Measurements from ENCODE around the gene LMO2. TPM values are rescaled to one million over a fixed set of nuclear protein-coding genes. Genes with fewer than 3 reads are reported as not detected.

The LMO2 gene
- polyA plus RNA-seq, 3 donors: 48.8 to 140 (median 75.8) TPM

DNA sequence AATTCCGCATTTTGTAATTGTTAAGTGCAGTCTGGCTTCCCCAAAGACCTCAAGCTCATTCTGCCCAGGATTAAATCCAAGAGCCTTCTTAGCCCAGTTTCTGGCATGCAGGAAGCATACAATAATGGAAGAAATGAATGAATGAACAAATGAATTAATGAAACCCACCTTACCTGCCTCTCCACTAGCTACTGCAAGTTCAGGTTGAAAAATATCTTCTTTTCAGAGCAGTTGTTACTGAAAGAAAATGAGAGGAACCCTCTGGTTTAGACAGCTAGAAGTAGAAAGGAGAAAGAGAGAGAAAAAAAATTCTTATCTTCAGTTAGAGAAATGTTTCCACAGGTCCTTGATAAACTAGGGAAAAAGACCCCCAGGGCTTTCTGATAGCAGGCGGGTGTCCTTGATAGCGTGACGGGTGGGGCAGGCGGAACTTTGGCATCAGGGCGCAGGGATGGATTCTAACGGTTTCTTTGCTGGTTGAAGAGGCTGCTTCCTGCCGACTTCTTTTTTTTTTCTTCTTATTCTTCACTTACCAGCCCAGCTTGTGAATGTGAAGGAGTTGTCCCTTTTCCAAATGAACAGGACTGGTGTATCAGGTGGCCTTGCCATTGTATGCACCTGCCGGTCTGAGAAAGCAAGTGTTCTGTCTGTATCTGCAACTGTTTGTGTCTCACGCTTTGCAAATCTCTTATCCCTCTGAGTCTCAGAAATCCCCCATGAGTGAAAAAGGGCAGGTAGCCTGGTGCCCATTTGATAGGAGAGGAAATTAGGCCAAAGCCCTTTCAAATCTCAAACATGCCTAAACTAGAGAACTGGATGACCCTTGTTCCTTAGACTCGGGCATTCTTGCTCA, 10.0 kb downstream of the LMO2 start:
- Histone ChIP-seq H3K27ac (ENCODE audit: low read depth in 1 of 2, low read length in 2 of 2) (peak overlapping the region in 1 of 2 donors; percentile 37), H3K9ac (ENCODE audit: insufficient read depth, low read length, poor library complexity, severe bottlenecking) (peak overlapping the region; percentile 29), H3K4me3 (replicated peaks in 1 of 3; ENCODE audit: low read depth in 2 of 3, low read length in 3 of 3) (peak overlapping the region in 1 of 3 experiments; percentile 31), H3K36me3 (replicated peaks in 1 of 2; ENCODE audit: control insufficient read depth in 1 of 2, insufficient read depth in 2 of 2, low read length in 2 of 2) (no peaks in the 10 kb centered on the region), H3K79me2 (ENCODE audit: insufficient read depth, low read length) (peaks cover 99% of the 10 kb centered on the region), H3K9me3 (replicated peaks in 1 of 2; ENCODE audit: control insufficient read depth in 1 of 2, insufficient read depth in 1 of 2, low read length in 2 of 2) (no peaks in the 10 kb centered on the region), H4K20me1 (ENCODE audit: insufficient read depth, low read length) (no peaks in the 10 kb centered on the region), H3K4me1 (ENCODE audit: control insufficient read depth in 1 of 2, insufficient read depth in 2 of 2, low read length in 2 of 2) (peaks cover 49 to 60% of the 10 kb centered on the region in 2 donors), H3K27me3 (ENCODE audit: control insufficient read depth in 2 of 2, insufficient read depth in 2 of 2, low read length in 2 of 2) (no peaks in the 10 kb centered on the region), H3K4me2 (replicated peaks; ENCODE audit: extremely low read depth, low read length, poor library complexity, severe bottlenecking) (peak overlapping the region; percentile 41), H2AFZ (ENCODE audit: insufficient read depth, low read depth, low read length, poor library complexity, severe bottlenecking) (peak overlapping the region; percentile 67)
- H3K27ac Mint-ChIP-seq: peak overlapping the region; percentile 23 to 91 (median 51)
- intact Hi-C loops (cut with micrococcal nuclease): no loop called here
- peak overlapping the region; percentile 78 to 90 for H3K4me3 Mint-ChIP-seq
- no peak for DNase-seq
- no CpG with 5 or more reads among the region's 11 CpGs for WGBS (ENCODE audit: insufficient coverage)
- H3K4me1 Mint-ChIP-seq: peaks cover 87% of the 10 kb centered on the region
- no peak for TF ChIP-seq CTCF (IDR thresholded peaks at IDR 0.05)
- H3K9me3 Mint-ChIP-seq: no peaks in the 10 kb centered on the region
- H3K27me3 Mint-ChIP-seq (ENCODE audit: low read depth in 3 of 3): peaks cover 0 to 3% (median 0%) of the 10 kb centered on the region in 3 donors
- peaks cover 5 to 13% of the 10 kb centered on the region in 2 donors for H3K36me3 Mint-ChIP-seq

DNA sequence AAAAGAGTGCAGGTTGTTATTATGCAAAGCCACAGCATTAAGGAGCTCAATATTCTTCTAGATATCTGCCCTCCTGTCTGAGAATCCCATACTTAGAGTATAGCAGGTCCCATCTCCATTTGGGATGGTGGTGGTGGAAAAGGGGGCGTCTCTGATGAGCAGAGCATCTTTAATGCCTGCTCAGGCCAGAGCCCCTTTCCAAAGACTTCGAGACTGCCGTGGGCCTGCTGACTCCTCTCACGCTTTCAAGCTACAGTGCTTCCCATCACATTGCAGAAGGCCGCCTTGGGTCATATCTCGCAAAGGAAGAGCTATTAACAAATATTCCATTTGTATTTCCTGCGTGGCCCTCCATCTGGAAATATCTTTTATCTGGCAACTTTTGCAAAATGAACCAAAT, 10.9 kb downstream of the LMO2 start:
- no peaks in the 10 kb centered on the region for H4K20me1 ChIP-seq (ENCODE audit: insufficient read depth, low read length)
- peaks cover 83% of the 10 kb centered on the region for H3K4me1 Mint-ChIP-seq
- H3K4me2 ChIP-seq (replicated peaks; ENCODE audit: extremely low read depth, low read length, poor library complexity, severe bottlenecking): no peak overlapping the region
- H3K9me3 Mint-ChIP-seq: no peaks in the 10 kb centered on the region
- no peak overlapping the region for H2AFZ ChIP-seq (ENCODE audit: insufficient read depth, low read depth, low read length, poor library complexity, severe bottlenecking)
- intact Hi-C loops (cut with micrococcal nuclease): no loop called here
- no peaks in the 10 kb centered on the region for H3K36me3 ChIP-seq (replicated peaks in 1 of 2; ENCODE audit: control insufficient read depth in 1 of 2, insufficient read depth in 2 of 2, low read length in 2 of 2)
- no peak overlapping the region for H3K4me3 Mint-ChIP-seq
- no peak overlapping the region for H3K4me3 ChIP-seq (replicated peaks in 1 of 3; ENCODE audit: low read depth in 2 of 3, low read length in 3 of 3)
- TF ChIP-seq CTCF (IDR thresholded peaks at IDR 0.05): no peak
- peaks cover 0 to 3% (median 2%) of the 10 kb centered on the region in 3 donors for H3K27me3 Mint-ChIP-seq (ENCODE audit: low read depth in 3 of 3)
- WGBS (ENCODE audit: insufficient coverage): 19% methylated on average over 6 of the region's 7 CpGs
- peak overlapping the region in 2 of 7 donors; percentile 15 to 36 for H3K27ac Mint-ChIP-seq
- H3K36me3 Mint-ChIP-seq: peaks cover 9 to 16% of the 10 kb centered on the region in 2 donors
- H3K9me3 ChIP-seq (replicated peaks in 1 of 2; ENCODE audit: control insufficient read depth in 1 of 2, insufficient read depth in 1 of 2, low read length in 2 of 2): no peaks in the 10 kb centered on the region
- no peak for DNase-seq
- H3K9ac ChIP-seq (ENCODE audit: insufficient read depth, low read length, poor library complexity, severe bottlenecking): no peak overlapping the region
- H3K79me2 ChIP-seq (ENCODE audit: insufficient read depth, low read length): peaks cover 99% of the 10 kb centered on the region
- H3K27ac ChIP-seq (ENCODE audit: low read depth in 1 of 2, low read length in 2 of 2): no peak overlapping the region
- H3K27me3 ChIP-seq (ENCODE audit: control insufficient read depth in 2 of 2, insufficient read depth in 2 of 2, low read length in 2 of 2): no peaks in the 10 kb centered on the region
- peaks cover 45 to 51% of the 10 kb centered on the region in 2 donors for H3K4me1 ChIP-seq (ENCODE audit: control insufficient read depth in 1 of 2, insufficient read depth in 2 of 2, low read length in 2 of 2)

Data from CD14-positive monocyte (primary cell).